ENCODE measurements around the gene RIPPLY3.

GRCh38 chr21:37017951-37018679 lies 11.6 kb downstream of the RIPPLY3 start:
- TF ChIP-seq ZNF800 (CRISPR knock-in tag; IDR thresholded peaks at IDR 0.05) (no peak), AGO1 (IDR thresholded peaks at IDR 0.05; ENCODE audit: low read depth, low read length, poor library complexity, severe bottlenecking) (no peak), ZNF224 (CRISPR knock-in tag; IDR thresholded peaks at IDR 0.05) (no peak)
- TF ChIP-seq, protein P1, sequence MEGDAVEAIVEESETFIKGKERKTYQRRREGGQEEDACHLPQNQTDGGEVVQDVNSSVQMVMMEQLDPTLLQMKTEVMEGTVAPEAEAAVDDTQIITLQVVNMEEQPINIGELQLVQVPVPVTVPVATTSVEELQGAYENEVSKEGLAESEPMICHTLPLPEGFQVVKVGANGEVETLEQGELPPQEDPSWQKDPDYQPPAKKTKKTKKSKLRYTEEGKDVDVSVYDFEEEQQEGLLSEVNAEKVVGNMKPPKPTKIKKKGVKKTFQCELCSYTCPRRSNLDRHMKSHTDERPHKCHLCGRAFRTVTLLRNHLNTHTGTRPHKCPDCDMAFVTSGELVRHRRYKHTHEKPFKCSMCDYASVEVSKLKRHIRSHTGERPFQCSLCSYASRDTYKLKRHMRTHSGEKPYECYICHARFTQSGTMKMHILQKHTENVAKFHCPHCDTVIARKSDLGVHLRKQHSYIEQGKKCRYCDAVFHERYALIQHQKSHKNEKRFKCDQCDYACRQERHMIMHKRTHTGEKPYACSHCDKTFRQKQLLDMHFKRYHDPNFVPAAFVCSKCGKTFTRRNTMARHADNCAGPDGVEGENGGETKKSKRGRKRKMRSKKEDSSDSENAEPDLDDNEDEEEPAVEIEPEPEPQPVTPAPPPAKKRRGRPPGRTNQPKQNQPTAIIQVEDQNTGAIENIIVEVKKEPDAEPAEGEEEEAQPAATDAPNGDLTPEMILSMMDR (CRISPR knock-in tag; IDR thresholded peaks at IDR 0.05): no peak

Measured in HepG2 (cell line).